K562 (cell line): Measurements from ENCODE around the gene LTBP4. TPM values are rescaled to one million over a fixed set of nuclear protein-coding genes. Genes with fewer than 3 reads are reported as not detected.

Experiments used
- ASH1L ChIP-seq: fragments of 450-650 bp; IDR thresholded peaks from 2 replicates; pipeline ENCODE4 v1.6.1; 2018; ENCODE audit warnings: borderline replicate concordance, mild to moderate bottlenecking, low read depth; ENCODE audit not compliant: partially characterized antibody
- ATF6 ChIP-seq: sonication (generic); formaldehyde crosslinking; IDR thresholded peaks from 2 replicates; pipeline ENCODE4 v1.4.0; 2020; ENCODE audit warnings: mild to moderate bottlenecking, missing genetic modification reagents
- CREB1 ChIP-seq, 2 experiments: sonication (generic) in 1 of 2; formaldehyde crosslinking in 1 of 2; IDR thresholded peaks; 2 replicates each; pipeline versions ENCODE4 v1.6.1 to v1.8.0; 2012 to 2022; ENCODE audit warnings: inconsistent platforms in 1 of 2, mild to moderate bottlenecking in 1 of 2, missing genetic modification reagents in 1 of 2, moderate library complexity in 1 of 2
- CUX1 ChIP-seq: fragments of 200-800 bp; sonication (Bioruptor generic); IDR thresholded peaks from 2 replicates; pipeline ENCODE4 v1.6.1; 2016; ENCODE audit warnings: missing genetic modification characterization, missing compliant biosample characterization
- FOSL1 ChIP-seq: fragments of 200-800 bp; sonication (Bioruptor generic); conservative IDR thresholded peaks from 2 replicates; pipeline ENCODE4 v1.6.1; 2016; ENCODE audit warnings: missing genetic modification characterization, missing compliant biosample characterization
- NFE2 ChIP-seq: IDR thresholded peaks from 2 replicates; pipeline ENCODE4 v1.6.1; 2014; ENCODE audit warnings: antibody characterized with exemption, low read depth
- RERE ChIP-seq: sonication (generic); formaldehyde crosslinking; IDR thresholded peaks from 2 replicates; pipeline ENCODE4 v1.8.0; 2023; ENCODE audit warnings: missing genetic modification reagents, mild to moderate bottlenecking, borderline replicate concordance
- SRSF9 ChIP-seq: fragments of 200-400 bp; formaldehyde crosslinking; IDR thresholded peaks from 2 replicates; pipeline ENCODE4 v1.6.1; 2017; ENCODE audit warnings: low read depth, low read length, borderline replicate concordance
- XRCC5 ChIP-seq: fragments of 200-400 bp; formaldehyde crosslinking; IDR thresholded peaks from 2 replicates; pipeline ENCODE4 v1.6.1; 2017; ENCODE audit warnings: low read depth, mild to moderate bottlenecking, low read length
- ZBTB33 ChIP-seq: sonication (generic); formaldehyde crosslinking; IDR thresholded peaks from 2 replicates; pipeline ENCODE4 v1.8.1; 2023; ENCODE audit warnings: mild to moderate bottlenecking, missing genetic modification reagents
- polyA plus RNA-seq, 8 experiments: library from polyadenylated mRNA; depleted of rRNA in 4 of 8; stranded (reverse) in 5 of 8; unstranded in 3 of 8; fragments of >200 nt; fragmentation: Nextera tagmentation in 2 of 8; fragmentation: Illumina TruSeq in 1 of 8; extraction: Ambion mirVana in 2 of 8; extraction: Trizol in 1 of 8; gene quantifications; 2 replicates each; pipeline versions ENCODE4 v1.2.1 to v1.2.3, GENCODE V29; 2011 to 2014; ENCODE audit warnings: inconsistent platforms in 1 of 8, missing spikeins in 1 of 8
- total RNA-seq, 7 experiments: library from RNA; depleted of rRNA in 6 of 7; stranded (reverse); fragments of >200 nt in 6 of 7; fragmentation: Illumina TruSeq in 2 of 7; extraction: Trizol in 2 of 7; gene quantifications; 2 replicates each; pipeline versions ENCODE4 v1.2.1 to v1.2.3, GENCODE V29; 2011 to 2021; ENCODE audit warnings: low replicate concordance in 1 of 7

The LTBP4 gene
- total and polyA plus RNA-seq, 9 of the 15 experiments (the other 6 are each of a cell fraction or from before 2014, with no cell fraction given) = 0.35 to 160 (median 31.6) TPM

- TF ChIP-seq NFE2 (0 out of 2 replicates have a peak, but pooled peaks have one; percentile 31), CUX1 (no peak), XRCC5 (peak; percentile 64), SRSF9 (no peak), CREB1 (IDR thresholded peaks at IDR 0.05) (peak; percentile 14; the same call in 1 of the 2 replicates), CREB1 (CRISPR knock-in tag; IDR thresholded peaks at IDR 0.05) (no peak), RERE (CRISPR knock-in tag) (no peak), ASH1L (no peak), ATF6 (0 out of 2 replicates have a peak, but pooled peaks have one; percentile 20), ZBTB33 (CRISPR knock-in tag) (no peak; the same call in 1 of the 2 replicates), FOSL1 (tag) (peak; percentile 59)
Observed at GRCh38 chr19:40614622-40615411, 13.6 kb downstream of the LTBP4 start (continued).
